Thymus (tissue), 11 donors: ENCODE measurements around the gene APOA4. TPM values are rescaled to one million over a fixed set of nuclear protein-coding genes. Genes with fewer than 3 reads are reported as not detected.
A peak's percentile ranks its signal among the peaks of the same experiment; 100 is the strongest.

ENCODE experiments used
- DNase-seq, 9 donors: peaks; one replicate each; pipeline ENCODE4 v3.0.0-alpha.2; 2013; ENCODE audit warnings: low spot score in 9 of 9, low read depth in 6 of 9, missing footprints in 1 of 9
- H3K27ac ChIP-seq, 2 donors: one replicate each; pipeline ENCODE4 v1.5.1; 2013; ENCODE audit warnings: control low read depth in 1 of 2, low read depth in 1 of 2, low read length in 1 of 2, mild to moderate bottlenecking in 1 of 2, moderate library complexity in 1 of 2
- H3K27me3 ChIP-seq, 2 donors: one replicate each; pipeline ENCODE4 v1.5.1; 2013; ENCODE audit warnings: low read length in 1 of 2; ENCODE audit not compliant: control insufficient read depth in 2 of 2, insufficient read depth in 1 of 2
- H3K36me3 ChIP-seq, 2 donors: one replicate each; pipeline ENCODE4 v1.5.1; 2013; ENCODE audit warnings: low read length in 1 of 2, mild to moderate bottlenecking in 1 of 2, moderate library complexity in 1 of 2; ENCODE audit not compliant: control insufficient read depth in 2 of 2, insufficient read depth in 2 of 2
- H3K4me1 ChIP-seq, 2 donors: one replicate each; pipeline ENCODE4 v1.5.1; 2013; ENCODE audit warnings: low read length in 2 of 2; ENCODE audit not compliant: control insufficient read depth in 2 of 2, insufficient read depth in 2 of 2
- H3K4me3 ChIP-seq, 2 donors: one replicate each; pipeline ENCODE4 v1.5.1; 2013; ENCODE audit warnings: low read length in 2 of 2, control low read depth in 1 of 2, mild to moderate bottlenecking in 1 of 2
- H3K9me3 ChIP-seq, 2 donors: one replicate each; pipeline ENCODE4 v1.5.1; 2013; ENCODE audit warnings: low read length in 1 of 2, mild to moderate bottlenecking in 1 of 2; ENCODE audit not compliant: control insufficient read depth in 2 of 2, insufficient read depth in 1 of 2
- WGBS: extraction: QIAGEN DNeasy Blood & Tissue Kit; methylation state at CpG from one replicate; pipeline ENCODE4 v1.1.7; 2013; 5-methylcytosine and 5-hydroxymethylcytosine counted together
- polyA plus RNA-seq: library from polyadenylated mRNA; stranded (reverse); fragments of 200-250 nt; gene quantifications from one replicate; pipeline ENCODE4 v1.2.3, GENCODE V29; 2013
- total RNA-seq: library from RNA; stranded (reverse); fragments of 120-200 nt; gene quantifications from one replicate; pipeline ENCODE4 v1.2.4, GENCODE V29; 2013
- donor health status: healthy.

APOA4 gene
- total and polyA plus RNA-seq, 2 donors, result 1.7 to 3.2 TPM

DNA sequence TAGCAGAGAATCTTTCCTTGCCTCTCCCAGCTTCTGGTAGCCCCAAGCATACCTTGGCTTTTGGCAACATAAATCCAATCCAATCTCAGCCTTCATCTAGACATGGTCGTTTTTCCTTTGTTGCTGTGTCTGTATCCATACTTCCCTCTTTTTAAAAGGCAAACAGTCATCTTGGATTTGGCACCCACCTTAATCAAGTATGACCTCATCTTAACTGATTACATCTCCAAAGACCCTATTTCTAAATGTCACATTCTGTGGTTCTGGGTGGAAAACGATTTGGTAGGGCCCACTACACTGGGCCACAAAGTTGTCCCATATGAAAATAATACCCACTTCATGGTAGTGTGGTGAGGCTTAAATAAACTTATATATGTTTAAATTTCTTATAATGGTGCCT, 51.2 kb downstream of the APOA4 start:
- no peak for DNase-seq
- peak overlapping the region in 1 of 2 donors; percentile 94 for H3K27ac ChIP-seq

More for the DNA sequence above, 51.2 kb downstream of the APOA4 start:
- 9% methylated on average over 2 of the region's 2 CpGs for WGBS
- Histone ChIP-seq H3K27me3 (no peaks in the 10 kb centered on the region), H3K9me3 (no peaks in the 10 kb centered on the region), H3K36me3 (peaks cover 4 to 15% of the 10 kb centered on the region in 2 donors), H3K4me3 (peak overlapping the region; percentile 98), H3K4me1 (peaks cover 14 to 22% of the 10 kb centered on the region in 2 donors)

Other genes starting within 250 kb of the APOA4 start
- gene BUD13, start 50.3 kb downstream of the APOA4 start, total RNA-seq, result 36.9 TPM
- 18.1 TPM for gene BUD13, start 50.3 kb downstream of the APOA4 start, polyA plus RNA-seq
- 37.2 TPM for gene ZPR1, start 35.3 kb downstream of the APOA4 start, total RNA-seq
- gene ZPR1, start 35.3 kb downstream of the APOA4 start, polyA plus RNA-seq, result 21.3 TPM
- 0.05 TPM for gene APOA5, start 31.4 kb downstream of the APOA4 start, total RNA-seq
- gene APOA5, start 31.4 kb downstream of the APOA4 start, polyA plus RNA-seq, result 0.07 TPM
- gene APOC3, start 6.6 kb upstream of the APOA4 start, total RNA-seq, result 1.1 TPM
- gene APOC3, start 6.6 kb upstream of the APOA4 start, polyA plus RNA-seq, result 9.8 TPM
- 2.3 TPM for gene APOA1, start 14.3 kb upstream of the APOA4 start, total RNA-seq
- gene APOA1, start 14.3 kb upstream of the APOA4 start, polyA plus RNA-seq, result 12.3 TPM